ENCODE measurements around the gene DOCK6.
A peak's percentile ranks its signal among the peaks of the same experiment; 100 is the strongest.

Gene DOCK6

DNA sequence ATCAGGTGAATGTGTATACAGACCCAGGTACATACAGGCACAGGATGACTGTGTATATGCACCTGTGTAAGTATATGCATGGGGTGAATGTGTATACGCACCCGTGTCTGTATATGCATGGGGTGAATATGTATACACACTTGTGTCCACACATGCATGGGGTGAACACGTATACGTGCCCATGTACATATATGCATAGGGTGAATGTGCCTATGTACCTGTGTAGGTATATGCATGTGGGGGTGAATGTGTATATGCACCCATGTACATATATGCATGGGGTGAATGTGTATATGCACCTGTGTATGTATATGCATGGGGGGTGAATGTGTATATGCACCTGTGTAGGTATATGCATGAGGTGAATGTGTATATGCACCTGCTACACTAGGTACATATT is 29.8 kb downstream of the DOCK6 start:
- no peaks in the 10 kb centered on the region for H3K9me3 Mint-ChIP-seq

DNA sequence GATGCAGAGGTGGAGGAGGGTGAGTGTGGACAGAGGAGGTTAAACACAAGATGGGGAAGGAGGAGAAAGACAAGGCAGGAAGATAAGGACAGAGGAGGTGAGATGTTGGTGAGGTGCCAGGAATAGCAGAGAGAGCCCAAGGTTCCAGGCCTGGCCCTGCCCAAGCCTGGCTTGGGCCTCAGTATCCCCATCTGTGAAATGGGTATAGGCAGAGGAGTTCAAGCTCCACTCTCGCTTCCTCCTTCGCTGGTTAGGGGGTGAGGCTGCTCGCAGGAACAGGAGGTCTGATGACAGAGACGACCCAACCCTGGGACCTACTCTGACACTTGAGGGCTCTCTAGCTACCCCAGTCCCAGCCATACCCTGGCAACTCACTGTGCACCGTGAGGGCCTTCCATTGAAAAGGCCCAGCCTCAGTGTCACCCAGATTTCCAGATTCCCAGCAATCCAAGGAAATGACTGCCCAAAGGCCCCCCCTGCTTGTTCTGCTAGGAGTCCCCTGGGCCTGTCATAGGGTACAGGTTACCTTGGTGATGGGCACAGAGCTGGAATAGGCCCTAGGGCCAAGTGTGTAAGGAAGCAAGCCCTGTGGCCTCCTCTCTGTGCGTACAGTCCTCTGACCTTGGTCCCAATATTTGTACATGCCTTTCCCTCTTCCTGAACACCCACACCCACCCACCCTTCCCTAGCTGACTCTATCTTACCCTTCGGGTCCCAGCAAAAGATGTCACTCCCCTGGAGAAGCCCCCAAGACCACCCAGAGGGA is 31.5 kb downstream of the DOCK6 start:
- Mint-ChIP-seq H3K27me3 (ENCODE audit: low read depth) (no peaks in the 10 kb centered on the region), H3K9me3 (no peaks in the 10 kb centered on the region), H3K27ac (no peak overlapping the region), H3K36me3 (ENCODE audit: low read depth) (no peaks in the 10 kb centered on the region), H3K4me1 (ENCODE audit: low read depth) (no peaks in the 10 kb centered on the region), H3K4me3 (no peak overlapping the region)
- no peak for DNase-seq (ENCODE audit: low spot score)

More for the DNA sequence above, 29.8 kb downstream of the DOCK6 start:
- no peak overlapping the region for H3K4me3 Mint-ChIP-seq
- no peak for DNase-seq (ENCODE audit: low spot score)
- H3K27ac Mint-ChIP-seq = no peak overlapping the region
- H3K27me3 Mint-ChIP-seq (ENCODE audit: low read depth) = no peaks in the 10 kb centered on the region
- H3K4me1 Mint-ChIP-seq (ENCODE audit: low read depth) = no peaks in the 10 kb centered on the region
- H3K36me3 Mint-ChIP-seq (ENCODE audit: low read depth) = no peaks in the 10 kb centered on the region

DNA sequence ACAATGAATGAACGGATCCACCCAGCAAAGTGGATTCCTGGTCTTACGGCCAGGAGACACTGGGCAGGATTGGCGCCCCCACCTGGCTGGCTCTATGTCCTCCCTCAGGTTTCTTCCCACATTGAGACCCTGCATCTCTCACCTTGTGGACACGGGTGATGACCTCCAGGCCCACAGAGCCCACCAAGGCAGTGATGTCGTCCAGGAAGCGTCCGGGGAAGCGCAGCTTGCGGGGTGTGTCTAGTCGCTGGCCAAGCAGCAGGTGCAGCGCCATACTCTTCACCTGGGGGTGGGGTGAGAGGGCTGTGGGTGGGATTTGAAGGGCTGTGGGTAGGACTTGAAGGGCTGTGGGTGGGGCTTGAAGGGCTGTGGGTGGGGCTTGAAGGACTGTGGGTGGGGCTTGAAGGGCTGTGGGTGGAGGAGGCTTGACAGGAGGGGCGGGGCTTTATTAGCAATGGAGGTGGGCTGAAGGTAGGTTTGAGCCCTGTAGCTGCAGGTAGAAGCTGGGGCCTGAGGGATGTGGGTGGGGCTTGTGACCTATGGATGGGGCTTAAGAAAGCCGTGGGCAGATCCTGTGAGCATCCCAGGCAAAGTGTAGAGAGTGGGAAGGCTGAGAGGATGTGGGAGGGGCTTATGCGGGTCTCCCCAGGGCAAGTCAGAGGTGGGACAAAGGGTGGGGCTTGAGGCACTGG is 35.0 kb downstream of the DOCK6 start:
- no peak for DNase-seq (ENCODE audit: low spot score)
- no peak overlapping the region for H3K4me3 Mint-ChIP-seq
- no peaks in the 10 kb centered on the region for H3K27me3 Mint-ChIP-seq (ENCODE audit: low read depth)
- no peak overlapping the region for H3K27ac Mint-ChIP-seq
- H3K36me3 Mint-ChIP-seq (ENCODE audit: low read depth) = no peaks in the 10 kb centered on the region
- H3K4me1 Mint-ChIP-seq (ENCODE audit: low read depth) = no peaks in the 10 kb centered on the region
- H3K9me3 Mint-ChIP-seq = no peaks in the 10 kb centered on the region

DNA sequence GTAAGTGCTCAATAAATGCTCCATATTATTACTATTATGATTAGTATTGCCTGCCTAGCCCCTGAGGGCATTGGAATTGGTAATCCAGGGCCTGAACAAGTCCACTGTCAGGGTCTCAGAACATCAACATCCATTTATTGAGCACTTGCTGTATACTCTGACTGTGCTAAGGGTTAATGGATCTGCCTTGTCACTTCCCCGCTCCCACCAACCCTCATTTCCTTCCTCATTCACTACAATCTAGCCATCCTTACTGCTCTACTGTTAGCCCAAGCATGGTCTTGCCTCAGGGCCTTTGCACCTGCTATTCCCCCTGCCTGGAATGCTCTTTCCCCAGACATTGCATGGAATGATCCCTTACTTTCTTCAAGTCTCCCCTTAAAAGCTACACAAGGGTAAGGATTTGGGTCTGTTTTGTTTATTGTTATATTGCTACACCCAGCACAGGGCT is 35.6 kb downstream of the DOCK6 start:
- Mint-ChIP-seq H3K4me1 (ENCODE audit: low read depth) (no peaks in the 10 kb centered on the region), H3K27me3 (ENCODE audit: low read depth) (no peaks in the 10 kb centered on the region), H3K4me3 (no peak overlapping the region), H3K9me3 (no peaks in the 10 kb centered on the region), H3K27ac (no peak overlapping the region), H3K36me3 (ENCODE audit: low read depth) (no peaks in the 10 kb centered on the region)
- DNase-seq (ENCODE audit: low spot score) = no peak

DNA sequence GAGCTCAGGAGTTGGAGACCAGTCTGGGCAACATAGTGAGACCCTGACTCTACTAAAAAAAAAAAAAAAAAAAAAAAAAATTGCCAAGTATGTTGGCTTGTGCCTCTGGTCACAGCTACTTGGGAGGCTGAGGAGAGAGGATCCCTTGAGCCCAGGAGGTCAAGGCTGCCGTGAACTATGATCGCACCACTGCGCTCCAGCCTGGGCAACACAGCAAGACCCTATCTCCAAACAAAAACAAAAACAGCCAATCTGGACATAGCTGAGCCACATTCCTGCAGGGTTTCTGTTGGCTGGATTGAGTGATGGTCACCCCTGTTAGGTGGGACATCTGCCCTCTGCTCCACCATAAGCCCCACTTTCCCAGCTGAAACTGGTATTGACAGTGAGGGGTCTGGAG is 36.5 kb downstream of the DOCK6 start:
- Mint-ChIP-seq H3K4me1 (ENCODE audit: low read depth) (no peaks in the 10 kb centered on the region), H3K9me3 (peaks cover 8% of the 10 kb centered on the region), H3K27me3 (ENCODE audit: low read depth) (no peaks in the 10 kb centered on the region), H3K27ac (no peak overlapping the region), H3K4me3 (no peak overlapping the region), H3K36me3 (ENCODE audit: low read depth) (no peaks in the 10 kb centered on the region)
- DNase-seq (ENCODE audit: low spot score) = no peak

DNA sequence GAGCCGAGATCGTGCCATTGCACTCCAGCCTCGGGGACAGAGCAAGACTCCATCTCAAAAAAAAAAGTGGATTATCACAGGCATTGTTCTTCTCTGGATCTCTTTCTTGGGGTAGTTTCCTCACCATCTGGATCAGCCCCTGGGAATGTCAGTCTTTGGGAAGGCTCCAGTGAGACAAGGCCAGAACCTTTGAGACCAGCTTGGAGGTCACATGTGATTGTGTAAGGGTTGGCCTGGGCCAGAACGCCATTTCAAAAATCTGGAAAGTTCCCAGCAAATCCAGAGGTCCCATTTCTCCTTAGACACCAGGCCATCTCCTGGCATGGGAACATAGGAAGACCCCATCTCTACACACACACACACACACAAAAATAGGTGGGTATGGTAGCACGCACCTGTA is 37.2 kb downstream of the DOCK6 start:
- Mint-ChIP-seq H3K4me3 (no peak overlapping the region), H3K36me3 (ENCODE audit: low read depth) (no peaks in the 10 kb centered on the region)

DNA sequence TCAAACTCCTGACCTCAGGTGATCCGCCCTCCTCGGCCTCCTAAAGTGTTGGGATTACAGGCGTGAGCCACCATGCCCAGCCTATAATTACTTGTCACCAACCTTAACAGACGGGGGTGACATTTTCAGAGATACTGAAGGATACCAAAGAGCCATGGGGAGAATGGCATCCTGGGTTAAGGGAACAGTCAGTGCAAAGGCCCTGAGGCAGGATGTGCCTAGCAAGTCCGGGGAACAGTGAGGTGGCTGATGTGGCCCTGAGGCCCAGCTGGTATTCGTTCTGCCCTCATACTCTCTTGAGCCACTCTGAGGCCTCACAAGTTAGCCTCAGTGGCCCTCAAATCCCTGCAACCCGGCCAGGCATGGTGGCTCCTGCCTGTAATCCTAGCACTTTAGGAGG is 37.9 kb downstream of the DOCK6 start:
- H3K27me3 Mint-ChIP-seq (ENCODE audit: low read depth) = no peaks in the 10 kb centered on the region
- H3K4me1 Mint-ChIP-seq (ENCODE audit: low read depth) = no peaks in the 10 kb centered on the region
- no peak for DNase-seq (ENCODE audit: low spot score)
- H3K4me3 Mint-ChIP-seq = no peak overlapping the region
- H3K9me3 Mint-ChIP-seq = peaks cover 13% of the 10 kb centered on the region
- no peak overlapping the region for H3K27ac Mint-ChIP-seq
- H3K36me3 Mint-ChIP-seq (ENCODE audit: low read depth) = no peaks in the 10 kb centered on the region

More for the DNA sequence above, 37.2 kb downstream of the DOCK6 start:
- no peaks in the 10 kb centered on the region for H3K4me1 Mint-ChIP-seq (ENCODE audit: low read depth)
- no peaks in the 10 kb centered on the region for H3K27me3 Mint-ChIP-seq (ENCODE audit: low read depth)
- peaks cover 13% of the 10 kb centered on the region for H3K9me3 Mint-ChIP-seq
- H3K27ac Mint-ChIP-seq = no peak overlapping the region
- DNase-seq (ENCODE audit: low spot score) = no peak

DNA sequence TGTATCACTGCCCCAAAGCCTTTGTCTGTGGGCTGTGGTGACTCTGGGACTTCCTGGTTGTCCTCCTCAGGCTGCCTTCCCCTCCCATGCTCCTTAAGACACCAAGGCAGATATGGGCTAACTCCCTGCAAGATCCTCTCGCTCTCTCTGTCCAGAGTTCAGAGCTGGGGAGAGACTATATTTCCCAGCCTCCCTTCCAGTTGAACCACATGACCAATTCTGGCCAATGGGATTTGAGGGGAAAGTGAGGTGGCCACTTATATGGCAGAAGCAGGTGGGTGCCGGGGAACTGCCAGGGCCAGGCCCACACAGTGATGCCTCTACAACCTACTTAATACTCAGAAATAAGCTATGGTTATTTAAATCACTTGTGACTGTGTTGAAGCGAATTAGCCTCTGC is 39.1 kb downstream of the DOCK6 start:
- H3K4me3 Mint-ChIP-seq = no peak overlapping the region
- no peaks in the 10 kb centered on the region for H3K27me3 Mint-ChIP-seq (ENCODE audit: low read depth)
- no peaks in the 10 kb centered on the region for H3K36me3 Mint-ChIP-seq (ENCODE audit: low read depth)
- no peaks in the 10 kb centered on the region for H3K4me1 Mint-ChIP-seq (ENCODE audit: low read depth)
- H3K27ac Mint-ChIP-seq = no peak overlapping the region
- H3K9me3 Mint-ChIP-seq = peaks cover 13% of the 10 kb centered on the region
- DNase-seq (ENCODE audit: low spot score) = no peak

DNA sequence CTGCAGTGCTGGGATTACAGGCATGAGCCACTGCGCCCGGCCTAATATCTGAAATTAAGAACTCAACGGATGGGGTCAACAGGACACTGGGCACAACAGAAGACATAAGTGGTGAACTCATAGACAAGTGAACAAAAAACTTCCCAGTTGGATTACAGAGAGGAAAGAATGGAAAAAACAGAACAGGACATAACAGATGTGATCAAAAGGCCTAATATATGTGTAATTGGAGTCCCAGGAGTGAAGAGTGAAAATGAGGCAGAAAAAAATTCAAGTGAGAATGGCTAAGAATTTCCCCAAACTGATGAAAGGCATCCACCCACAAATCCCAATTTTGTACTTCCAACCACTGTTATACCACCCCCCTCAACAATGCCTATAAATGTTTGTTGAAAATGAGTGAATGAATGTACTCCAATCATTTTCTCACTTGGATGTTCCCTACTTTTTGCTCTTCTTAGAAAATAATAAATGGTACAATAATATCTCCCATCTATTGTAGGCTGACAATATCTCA is 41.2 kb downstream of the DOCK6 start:
- no peaks in the 10 kb centered on the region for H3K4me1 Mint-ChIP-seq (ENCODE audit: low read depth)
- DNase-seq (ENCODE audit: low spot score) = no peak
- H3K27me3 Mint-ChIP-seq (ENCODE audit: low read depth) = no peaks in the 10 kb centered on the region
- H3K27ac Mint-ChIP-seq = no peak overlapping the region
- no peaks in the 10 kb centered on the region for H3K36me3 Mint-ChIP-seq (ENCODE audit: low read depth)
- peaks cover 13% of the 10 kb centered on the region for H3K9me3 Mint-ChIP-seq
- no peak overlapping the region for H3K4me3 Mint-ChIP-seq

DNA sequence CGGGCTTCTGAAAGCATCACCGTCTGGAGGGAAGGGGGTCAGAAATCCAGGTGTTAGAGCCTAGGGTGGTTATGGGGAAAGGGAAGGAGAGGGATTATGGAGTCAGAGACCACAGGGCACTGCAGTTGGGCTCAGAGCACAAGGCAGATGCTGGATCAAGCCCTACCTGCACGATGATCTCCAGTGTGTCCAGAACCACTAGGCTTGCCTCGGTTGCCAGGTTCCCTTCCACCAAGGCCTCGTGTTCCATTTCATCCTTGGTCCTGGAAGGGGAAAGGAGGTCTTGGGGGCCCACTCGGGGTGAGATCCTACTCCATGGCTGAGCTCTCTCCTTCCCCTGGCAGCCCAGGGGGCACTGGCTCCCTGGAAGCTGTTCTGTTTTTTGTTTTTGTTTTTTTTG is 47.9 kb downstream of the DOCK6 start:
- Mint-ChIP-seq H3K4me1 (ENCODE audit: low read depth) (no peaks in the 10 kb centered on the region), H3K27ac (no peak overlapping the region), H3K9me3 (peaks cover 10% of the 10 kb centered on the region), H3K36me3 (ENCODE audit: low read depth) (no peaks in the 10 kb centered on the region), H3K27me3 (ENCODE audit: low read depth) (no peaks in the 10 kb centered on the region), H3K4me3 (no peak overlapping the region)
- no peak for DNase-seq (ENCODE audit: low spot score)

DNA sequence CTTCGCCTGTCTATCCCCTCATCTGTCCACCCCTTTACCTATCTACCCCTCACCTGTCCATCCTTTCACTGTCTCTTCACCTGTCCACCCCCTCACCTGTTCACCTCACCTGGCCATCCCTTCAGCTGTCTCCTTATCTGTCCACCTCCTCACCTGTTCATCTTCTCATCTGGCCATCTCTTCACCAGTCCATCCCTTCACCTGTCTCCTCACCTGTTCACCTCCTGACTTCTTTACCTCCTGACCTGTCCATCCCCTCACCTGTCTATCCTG is 51.7 kb downstream of the DOCK6 start:
- H3K4me3 Mint-ChIP-seq = no peak overlapping the region
- H3K27ac Mint-ChIP-seq = peak overlapping the region; percentile 38

DNA sequence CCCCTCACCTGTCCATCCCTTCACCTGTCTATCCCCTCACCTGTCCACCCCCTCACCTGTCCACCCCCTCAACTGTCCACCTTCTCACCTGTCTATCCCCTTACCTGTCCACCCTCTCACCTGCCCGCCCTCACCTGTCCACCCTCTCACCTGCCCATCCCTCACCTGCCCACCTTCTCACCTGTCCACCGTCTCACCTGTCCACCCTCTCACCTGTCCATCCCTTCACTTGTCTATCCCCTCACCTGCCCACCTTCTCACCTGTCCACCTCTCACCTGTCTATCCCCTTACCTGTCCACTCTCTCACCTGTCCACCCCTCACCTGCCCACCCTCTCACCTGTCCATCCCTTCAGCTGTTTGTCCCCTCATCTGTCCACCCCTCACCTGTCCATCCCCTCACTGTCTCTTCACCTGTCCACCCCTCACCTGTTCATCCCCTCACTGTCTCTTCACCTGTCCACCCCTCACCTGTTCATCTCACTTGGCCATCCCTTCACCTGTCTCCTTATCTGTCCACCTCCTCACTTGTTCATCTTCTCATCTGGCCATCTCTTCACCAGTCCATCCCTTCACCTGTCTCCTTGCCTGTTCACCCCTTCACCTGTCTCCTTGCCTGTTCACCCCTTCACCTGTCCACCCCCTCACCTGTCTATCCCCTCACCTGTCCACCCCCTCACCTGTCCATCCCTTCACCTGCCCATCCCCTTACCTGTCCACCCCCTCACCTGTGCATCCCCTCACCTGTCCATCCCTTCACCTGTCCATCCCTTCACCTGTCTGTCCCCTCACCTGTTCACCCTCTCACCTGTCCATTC is 52.3 kb downstream of the DOCK6 start:
- H3K9me3 Mint-ChIP-seq = peaks cover 10% of the 10 kb centered on the region
- no peak for DNase-seq (ENCODE audit: low spot score)
- no peak overlapping the region for H3K4me3 Mint-ChIP-seq
- no peak overlapping the region for H3K27ac Mint-ChIP-seq
- no peaks in the 10 kb centered on the region for H3K4me1 Mint-ChIP-seq (ENCODE audit: low read depth)
- H3K36me3 Mint-ChIP-seq (ENCODE audit: low read depth) = no peaks in the 10 kb centered on the region
- no peaks in the 10 kb centered on the region for H3K27me3 Mint-ChIP-seq (ENCODE audit: low read depth)

More for the DNA sequence above, 51.7 kb downstream of the DOCK6 start:
- no peak for DNase-seq (ENCODE audit: low spot score)
- H3K9me3 Mint-ChIP-seq = peaks cover 10% of the 10 kb centered on the region
- no peaks in the 10 kb centered on the region for H3K36me3 Mint-ChIP-seq (ENCODE audit: low read depth)
- no peaks in the 10 kb centered on the region for H3K4me1 Mint-ChIP-seq (ENCODE audit: low read depth)
- H3K27me3 Mint-ChIP-seq (ENCODE audit: low read depth) = no peaks in the 10 kb centered on the region

DNA sequence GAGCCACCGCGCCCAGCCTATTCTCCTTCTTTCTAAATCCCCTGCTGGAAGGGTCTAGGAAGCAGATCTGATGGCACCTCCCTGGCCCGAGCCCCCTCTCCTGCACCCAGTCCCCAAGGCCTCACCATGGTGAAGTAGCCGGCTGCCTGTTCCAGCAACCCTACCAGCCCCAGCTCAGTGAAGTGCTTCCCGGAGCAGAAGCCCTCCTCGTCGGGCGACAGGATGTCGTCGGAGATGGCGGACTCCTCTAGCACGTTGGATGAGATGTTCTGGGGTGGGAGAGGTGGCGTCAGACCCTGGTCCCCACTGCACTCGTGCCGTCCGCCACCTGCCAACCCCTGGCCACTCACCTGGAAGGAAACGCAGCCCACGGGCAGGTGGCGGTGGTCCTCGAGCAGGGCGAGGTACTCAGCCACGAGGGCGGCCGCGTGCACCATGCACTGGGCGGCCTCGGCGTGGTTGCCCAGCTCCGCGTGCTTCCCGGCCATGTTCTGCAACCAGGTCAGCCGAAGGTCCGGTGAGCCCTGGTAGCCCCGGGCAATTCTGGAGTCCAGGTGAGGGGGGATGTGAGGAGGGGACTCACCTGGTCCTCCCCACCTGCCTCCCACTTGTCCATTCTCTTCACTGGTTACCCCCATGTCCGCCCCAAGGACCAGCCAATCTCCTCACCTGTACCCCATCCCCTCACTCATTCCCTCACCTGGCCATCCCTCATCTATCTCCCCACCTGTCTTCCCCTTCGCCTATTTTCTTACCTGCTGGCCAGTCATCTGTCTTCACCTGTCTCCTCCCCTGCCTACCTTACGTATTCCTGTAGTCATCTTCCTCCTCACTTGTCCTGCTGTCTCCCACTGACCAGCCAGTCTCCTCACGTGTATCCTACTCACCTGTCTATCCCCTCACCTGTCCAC is 53.5 kb downstream of the DOCK6 start:
- Mint-ChIP-seq H3K4me1 (ENCODE audit: low read depth) (no peaks in the 10 kb centered on the region), H3K27ac (no peak overlapping the region), H3K36me3 (ENCODE audit: low read depth) (no peaks in the 10 kb centered on the region), H3K4me3 (no peak overlapping the region), H3K9me3 (peaks cover 10% of the 10 kb centered on the region), H3K27me3 (ENCODE audit: low read depth) (no peaks in the 10 kb centered on the region)
- DNase-seq (ENCODE audit: low spot score) = no peak
